ENCODE measurements around the gene NEDD4L. TPM values are rescaled to one million over a fixed set of nuclear protein-coding genes. Genes with fewer than 3 reads are reported as not detected.
"Not testable (repeated sequence)": the region's sequence is repeated elsewhere in the genome, so short reads cannot be mapped to it uniquely, and the experiment has no call there.

Gene NEDD4L
- total RNA-seq (100 to 1,000 TPM; 109 to 159 TPM), polyA plus RNA-seq (ENCODE audit: insufficient read length in 6 of 6) (100 to 1,000 TPM in 1 of 6 donors, 10 to 100 TPM in 5; 88.0 to 100 (median 93.3) TPM)
- long read RNA-seq, donor 1, full-length matches to known transcripts, result 20 of 47 reads
- long read RNA-seq, donor 1, partial matches to known transcripts, result 27 of 47 reads
- long read RNA-seq, donor 1, other reads (novel, unspliced or antisense), result 0 of 47 reads
- long read RNA-seq, donor 2, transcript NEDD4L-237 (2 exons, 728 nt), result major isoform, 8 of 18 reads
- long read RNA-seq, donor 2, partial matches to known transcripts, result 8 of 18 reads
- long read RNA-seq, donor 2, other reads (novel, unspliced or antisense), result 0 of 18 reads
- long read RNA-seq, donor 3, transcript NEDD4L-237 (2 exons, 728 nt), result major isoform, 5 of 9 reads
- long read RNA-seq, donor 3, partial matches to known transcripts, result 0 of 9 reads
- long read RNA-seq, donor 3, other reads (novel, unspliced or antisense), result 0 of 9 reads
- long read RNA-seq, donor 4, partial matches to known transcripts, result 6 of 9 reads
- long read RNA-seq, donor 4, other reads (novel, unspliced or antisense), result 2 of 9 reads
- long read RNA-seq, donor 5, transcript NEDD4L-237 (2 exons, 728 nt), result major isoform, 13 of 17 reads
- long read RNA-seq, donor 5, partial matches to known transcripts, result 0 of 17 reads
- long read RNA-seq, donor 5, other reads (novel, unspliced or antisense), result 0 of 17 reads
- long read RNA-seq, donor 6, full-length matches to known transcripts, result 7 of 7 reads
- long read RNA-seq, donor 6, partial matches to known transcripts, result 0 of 7 reads
- long read RNA-seq, donor 6, other reads (novel, unspliced or antisense), result 0 of 7 reads
- long read RNA-seq, donor 7, partial matches to known transcripts, result 0 of 3 reads
- long read RNA-seq, donor 7, other reads (novel, unspliced or antisense), result 0 of 3 reads
- long read RNA-seq, donor 8, full-length matches to known transcripts, result 5 of 5 reads
- long read RNA-seq, donor 8, partial matches to known transcripts, result 0 of 5 reads
- long read RNA-seq, donor 8, other reads (novel, unspliced or antisense), result 0 of 5 reads
- long read RNA-seq, donor 9, result 0 reads
- long read RNA-seq, donor 10, partial matches to known transcripts, result 2 of 6 reads
- long read RNA-seq, donor 10, other reads (novel, unspliced or antisense), result 1 of 6 reads
- long read RNA-seq, donor 11, result 0 reads
- long read RNA-seq, donor 12, transcript NEDD4L-237 (2 exons, 728 nt), result major isoform, 6 of 58 reads
- long read RNA-seq, donor 12, partial matches to known transcripts, result 50 of 58 reads
- long read RNA-seq, donor 12, other reads (novel, unspliced or antisense), result 0 of 58 reads

DNA sequence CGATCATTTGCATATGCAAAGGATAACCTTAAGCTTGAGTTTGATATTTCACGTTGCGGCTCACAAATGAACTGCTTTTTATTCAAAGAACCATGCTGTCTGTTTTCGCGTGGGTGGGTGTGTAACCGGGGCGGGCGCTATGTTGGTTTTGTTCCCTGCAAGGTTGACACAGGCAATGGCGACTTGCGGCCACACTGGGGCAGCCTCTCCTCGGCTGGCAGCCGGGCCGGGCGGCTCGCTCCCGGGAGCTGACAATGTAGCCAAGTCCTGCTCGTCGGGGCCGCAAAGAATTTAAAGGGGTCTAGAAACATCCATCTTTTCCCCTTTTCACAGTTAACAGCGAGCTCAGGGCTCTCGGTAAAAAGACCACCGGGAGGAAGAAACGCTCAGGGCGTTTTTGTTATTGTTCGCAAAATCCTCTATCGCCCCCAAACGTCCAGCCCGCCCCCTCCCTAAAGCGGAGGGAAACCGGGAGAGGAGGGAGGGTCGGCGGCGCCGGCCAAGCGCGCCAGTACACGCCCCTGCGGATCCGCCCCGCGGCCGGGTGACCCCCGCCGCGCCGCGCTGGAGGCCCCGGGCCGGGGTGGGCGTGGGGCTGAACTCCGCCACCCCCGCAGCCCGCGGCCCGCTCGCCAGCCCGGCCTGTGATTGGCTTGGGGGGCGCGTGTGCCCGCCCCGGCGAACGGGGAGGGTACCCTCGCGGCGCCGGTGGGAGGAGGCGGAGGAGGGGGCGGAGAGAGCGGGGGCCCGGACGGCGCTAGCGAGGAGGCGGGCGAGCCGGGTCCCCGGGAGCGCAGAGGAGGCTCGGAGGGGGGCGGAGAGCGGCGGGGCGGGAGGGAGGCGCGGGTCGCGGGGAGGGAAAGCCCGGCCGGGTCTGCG lies at the start of gene NEDD4L:
TSS of gene NEDD4L (plus strand) at position 736 of the 879 bp plus-strand sequence. CDS start 435 bp downstream, outside the sequence.
- no peaks in the 10 kb centered on the region for H3K9me3 ChIP-seq
- TF ChIP-seq, protein P1, sequence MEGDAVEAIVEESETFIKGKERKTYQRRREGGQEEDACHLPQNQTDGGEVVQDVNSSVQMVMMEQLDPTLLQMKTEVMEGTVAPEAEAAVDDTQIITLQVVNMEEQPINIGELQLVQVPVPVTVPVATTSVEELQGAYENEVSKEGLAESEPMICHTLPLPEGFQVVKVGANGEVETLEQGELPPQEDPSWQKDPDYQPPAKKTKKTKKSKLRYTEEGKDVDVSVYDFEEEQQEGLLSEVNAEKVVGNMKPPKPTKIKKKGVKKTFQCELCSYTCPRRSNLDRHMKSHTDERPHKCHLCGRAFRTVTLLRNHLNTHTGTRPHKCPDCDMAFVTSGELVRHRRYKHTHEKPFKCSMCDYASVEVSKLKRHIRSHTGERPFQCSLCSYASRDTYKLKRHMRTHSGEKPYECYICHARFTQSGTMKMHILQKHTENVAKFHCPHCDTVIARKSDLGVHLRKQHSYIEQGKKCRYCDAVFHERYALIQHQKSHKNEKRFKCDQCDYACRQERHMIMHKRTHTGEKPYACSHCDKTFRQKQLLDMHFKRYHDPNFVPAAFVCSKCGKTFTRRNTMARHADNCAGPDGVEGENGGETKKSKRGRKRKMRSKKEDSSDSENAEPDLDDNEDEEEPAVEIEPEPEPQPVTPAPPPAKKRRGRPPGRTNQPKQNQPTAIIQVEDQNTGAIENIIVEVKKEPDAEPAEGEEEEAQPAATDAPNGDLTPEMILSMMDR (IDR thresholded peaks at IDR 0.05), result peak; percentile 78
- no peaks in the 10 kb centered on the region for H3K36me3 ChIP-seq
- intact Hi-C loops (cut with DNase I), result no loop called here
- DNase-seq (peak; percentile 85 to 94 (median 90)), ATAC-seq (peak; percentile 82)
- H3K4me3 ChIP-seq, result peak within 1 kb of the TSS; percentile 86 to 91
- peaks cover 0 to 24% of the 10 kb centered on the region in 2 donors for H3K4me1 ChIP-seq
- H3K27ac ChIP-seq, result peak within 1 kb of the TSS; percentile 83 to 91
- peaks cover 0 to 39% of the 10 kb centered on the region in 2 donors for H3K27me3 ChIP-seq

DNA sequence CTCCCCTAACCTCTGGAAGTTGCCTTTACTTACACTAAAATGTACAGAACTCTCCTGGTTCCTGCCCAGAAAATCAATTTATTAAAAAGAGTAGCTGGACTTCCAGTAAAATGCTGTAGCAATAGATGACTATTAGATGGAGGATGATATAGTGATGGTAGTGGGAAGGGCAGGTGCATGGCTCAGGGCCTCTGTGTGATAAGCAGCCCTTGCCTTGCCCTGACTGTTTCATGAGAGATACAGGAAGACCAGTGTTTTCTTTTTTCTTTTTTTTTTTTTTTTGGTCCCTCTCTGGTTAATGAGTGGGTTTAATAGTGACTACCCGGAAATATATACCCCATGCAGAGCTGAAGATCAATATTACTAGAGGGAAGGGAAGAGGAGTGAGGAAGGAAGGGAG lies 48.7 kb upstream of the NEDD4L start:
- no peaks in the 10 kb centered on the region for H3K36me3 ChIP-seq
- DNase-seq, result no peak
- no peaks in the 10 kb centered on the region for H3K4me1 ChIP-seq
- no peak overlapping the region for H3K27ac ChIP-seq
- TF ChIP-seq, protein P1 (IDR thresholded peaks at IDR 0.05), result no peak
- H3K9me3 ChIP-seq, result no peaks in the 10 kb centered on the region
- no peak overlapping the region for H3K4me3 ChIP-seq
- no peaks in the 10 kb centered on the region for H3K27me3 ChIP-seq
- ATAC-seq, result no peak
- intact Hi-C loops (cut with DNase I), result no loop called here

DNA sequence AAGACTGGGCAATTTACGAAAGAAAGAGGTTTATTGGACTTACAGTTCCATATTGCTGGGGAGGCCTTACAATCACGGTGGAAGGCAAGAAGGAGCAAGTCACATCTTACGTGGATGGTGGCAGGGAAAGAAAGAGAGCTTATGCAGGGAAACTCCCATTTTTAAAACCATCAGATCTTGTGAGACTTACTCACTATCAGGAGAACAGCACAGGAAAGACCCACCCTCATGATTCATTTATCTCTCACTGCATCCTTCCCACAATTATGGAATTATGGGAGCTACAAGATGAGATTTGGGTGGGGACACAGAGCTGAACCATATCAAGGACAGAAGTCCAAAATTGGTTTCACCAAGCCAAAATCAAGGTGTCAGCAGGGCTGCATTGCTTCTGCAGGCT lies 47.1 kb upstream of the NEDD4L start:
- H3K4me1 ChIP-seq; H3K4me3 ChIP-seq; H3K36me3 ChIP-seq; intact Hi-C loops (cut with DNase I); H3K27ac ChIP-seq; H3K9me3 ChIP-seq; H3K27me3 ChIP-seq; DNase-seq; ATAC-seq: not testable (repeated sequence)

DNA sequence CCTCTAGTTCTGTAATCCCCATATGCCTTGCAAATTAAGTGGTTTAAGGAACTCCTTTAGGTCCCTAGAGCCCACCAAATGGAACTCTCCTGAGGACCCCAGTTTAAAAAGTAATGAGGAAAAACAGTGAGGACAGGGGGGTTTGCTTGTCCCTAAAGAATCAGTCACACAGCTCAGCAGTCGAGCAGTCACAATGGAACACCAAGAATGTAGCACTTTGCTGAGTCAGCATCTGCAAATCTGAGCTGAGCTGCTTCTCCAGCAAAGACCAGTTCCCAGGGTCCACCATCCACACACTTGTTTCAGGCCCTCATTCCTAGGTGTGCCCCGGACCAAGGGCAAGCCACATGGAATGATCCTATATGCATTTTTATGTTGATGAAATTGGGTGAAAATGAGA lies 46.2 kb upstream of the NEDD4L start:
- no peak overlapping the region for H3K4me3 ChIP-seq
- no peak for ATAC-seq
- no peaks in the 10 kb centered on the region for H3K9me3 ChIP-seq
- no peaks in the 10 kb centered on the region for H3K27me3 ChIP-seq
- no peak for DNase-seq
- TF ChIP-seq, protein P1 (IDR thresholded peaks at IDR 0.05), result no peak
- no peaks in the 10 kb centered on the region for H3K4me1 ChIP-seq
- no peak overlapping the region for H3K27ac ChIP-seq
- H3K36me3 ChIP-seq, result no peaks in the 10 kb centered on the region
- intact Hi-C loops (cut with DNase I), result no loop called here

Data from left lung (tissue), 14 donors.